Activated naive CD8-positive, alpha-beta T cell (primary cell): ENCODE data around the gene FABP6.
"Not testable (repeated sequence)": the region's sequence is repeated elsewhere in the genome, so short reads cannot be mapped to it uniquely, and the experiment has no call there.

Experiments used
- H3K27ac Mint-ChIP-seq: one replicate; pipeline ENCODE4 v1.8.0; 2021; ENCODE audit warnings: mixed read lengths
- H3K27me3 Mint-ChIP-seq: one replicate; pipeline ENCODE4 v1.8.0; 2021; ENCODE audit warnings: mixed read lengths
- H3K36me3 Mint-ChIP-seq: one replicate; pipeline ENCODE4 v1.8.0; 2021; ENCODE audit warnings: mixed read lengths
- H3K4me1 Mint-ChIP-seq: one replicate; pipeline ENCODE4 v1.8.0; 2021; ENCODE audit warnings: low read depth, mixed read lengths
- H3K4me3 Mint-ChIP-seq: one replicate; pipeline ENCODE4 v1.8.0; 2021; ENCODE audit warnings: mild to moderate bottlenecking, mixed read lengths
- H3K9me3 Mint-ChIP-seq: one replicate; pipeline ENCODE4 v1.8.0; 2021; ENCODE audit warnings: low read depth, mixed read lengths

FABP6 gene, protein sequence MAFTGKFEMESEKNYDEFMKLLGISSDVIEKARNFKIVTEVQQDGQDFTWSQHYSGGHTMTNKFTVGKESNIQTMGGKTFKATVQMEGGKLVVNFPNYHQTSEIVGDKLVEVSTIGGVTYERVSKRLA

DNA sequence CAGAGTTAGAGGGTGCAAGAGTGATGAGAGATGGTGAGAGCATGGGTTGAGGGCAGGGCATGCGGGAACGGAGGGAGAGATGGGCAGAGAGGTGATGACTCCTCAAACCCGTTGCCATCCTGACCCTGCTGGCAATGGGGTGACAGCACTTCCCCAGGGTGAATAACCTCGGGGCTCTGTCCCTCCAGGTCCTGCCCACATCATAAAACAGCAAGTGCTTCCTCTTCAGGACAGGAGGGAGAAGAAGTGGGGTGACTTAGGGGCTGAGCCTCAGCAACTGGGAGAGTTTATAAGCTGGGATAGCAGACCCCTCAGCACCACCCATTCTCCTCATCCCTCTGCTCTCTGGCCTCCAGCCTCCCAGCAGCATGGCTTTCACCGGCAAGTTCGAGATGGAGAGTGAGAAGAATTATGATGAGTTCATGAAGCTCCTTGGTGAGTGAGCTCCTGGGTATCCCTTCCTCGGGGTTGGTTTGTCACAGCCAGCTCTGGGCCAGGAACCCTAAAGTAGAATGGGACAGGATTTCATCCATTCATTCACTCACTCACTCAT lies at the start of gene FABP6:
Gene FABP6 (plus strand): TSS at position 317 of the 553 bp plus-strand sequence. CDS start 52 bp downstream, at position 369.
- H3K4me3 Mint-ChIP-seq = no peak within 1 kb of the TSS
- no peaks in the 10 kb centered on the region for H3K4me1 Mint-ChIP-seq
- H3K9me3 Mint-ChIP-seq = no peaks in the 10 kb centered on the region
- no peak within 1 kb of the TSS for H3K27ac Mint-ChIP-seq
- H3K27me3 Mint-ChIP-seq = no peaks in the 10 kb centered on the region
- no peaks in the 10 kb centered on the region for H3K36me3 Mint-ChIP-seq

DNA sequence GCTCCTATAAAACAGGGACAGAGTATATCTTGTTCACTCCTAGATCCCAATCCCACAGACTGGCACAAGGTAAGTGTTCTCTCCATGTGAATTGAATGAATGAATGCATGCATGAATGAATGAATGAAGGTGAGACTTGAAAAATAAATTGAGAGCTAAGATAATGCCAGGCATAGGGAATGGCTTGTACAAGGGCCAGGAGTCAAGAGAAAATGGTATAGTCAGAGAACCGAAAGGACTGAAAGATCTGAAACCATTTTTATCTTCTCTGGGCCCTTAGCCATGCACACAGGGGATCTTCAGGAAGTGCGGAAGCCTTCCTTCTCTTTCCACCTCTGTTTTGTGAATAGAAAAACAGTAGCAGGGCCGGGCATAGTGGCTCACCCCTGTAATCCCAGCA lies 48.4 kb upstream of the FABP6 start:
- no peak overlapping the region for H3K4me3 Mint-ChIP-seq
- no peak overlapping the region for H3K27ac Mint-ChIP-seq
- peaks cover 7% of the 10 kb centered on the region for H3K27me3 Mint-ChIP-seq
- H3K36me3 Mint-ChIP-seq = no peaks in the 10 kb centered on the region
- H3K9me3 Mint-ChIP-seq = no peaks in the 10 kb centered on the region
- H3K4me1 Mint-ChIP-seq = no peaks in the 10 kb centered on the region

DNA sequence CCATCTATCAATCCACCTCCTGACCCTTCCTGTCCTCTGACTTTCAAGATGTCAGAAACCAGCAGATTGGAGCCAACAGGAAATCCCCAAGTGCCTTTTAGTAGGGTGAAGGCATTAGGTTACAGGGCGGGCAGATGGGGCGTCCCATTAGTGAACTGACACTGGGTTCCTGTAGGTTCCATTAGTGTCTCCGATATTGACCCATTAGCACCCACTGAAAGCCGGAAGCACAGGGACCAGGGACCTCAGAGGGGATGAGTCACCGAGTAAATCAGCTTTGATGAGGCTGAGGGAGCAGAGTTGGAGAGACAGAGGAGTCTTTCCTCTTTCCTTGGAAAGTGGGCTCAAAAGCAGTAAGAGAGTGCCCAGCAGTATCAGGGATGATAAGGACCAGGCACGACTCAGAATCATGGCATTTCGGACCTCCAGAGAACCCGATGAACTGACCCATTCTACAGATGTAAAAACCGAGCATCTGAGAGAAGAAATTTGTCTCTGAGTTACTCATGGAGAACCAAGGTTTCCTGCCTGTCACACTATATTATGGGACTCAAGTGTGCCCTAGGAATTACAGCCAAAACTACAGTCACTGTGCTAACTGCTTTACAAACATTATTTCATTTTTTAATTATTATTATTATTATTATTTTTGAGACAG lies 47.2 kb upstream of the FABP6 start:
- Mint-ChIP-seq H3K9me3 (peaks cover 4% of the 10 kb centered on the region), H3K4me3 (no peak overlapping the region), H3K27ac (no peak overlapping the region), H3K36me3 (peaks cover 6% of the 10 kb centered on the region), H3K27me3 (peaks cover 13% of the 10 kb centered on the region), H3K4me1 (no peaks in the 10 kb centered on the region)

DNA sequence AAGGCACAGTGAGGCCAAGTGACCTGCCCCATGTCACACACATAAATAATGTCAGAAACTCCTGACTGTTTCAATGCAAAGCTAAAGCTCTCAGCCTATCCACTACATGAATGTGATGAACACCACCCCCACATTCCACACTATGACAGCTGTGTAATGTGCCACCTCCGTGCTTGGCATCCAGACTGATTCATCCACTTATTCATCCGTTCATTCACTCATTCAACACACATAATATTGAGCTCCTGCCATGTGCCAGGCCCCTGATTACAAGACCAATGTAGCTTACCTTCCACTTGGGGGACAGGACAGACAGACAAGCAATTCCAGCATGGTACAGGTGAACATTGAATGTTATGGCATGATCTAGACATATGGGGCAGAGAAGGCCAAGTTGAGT lies 46.2 kb upstream of the FABP6 start:
- Mint-ChIP-seq H3K4me1 (no peaks in the 10 kb centered on the region), H3K9me3 (peaks cover 4% of the 10 kb centered on the region), H3K27me3 (peaks cover 15% of the 10 kb centered on the region), H3K27ac (no peak overlapping the region), H3K4me3 (no peak overlapping the region), H3K36me3 (peaks cover 6% of the 10 kb centered on the region)

DNA sequence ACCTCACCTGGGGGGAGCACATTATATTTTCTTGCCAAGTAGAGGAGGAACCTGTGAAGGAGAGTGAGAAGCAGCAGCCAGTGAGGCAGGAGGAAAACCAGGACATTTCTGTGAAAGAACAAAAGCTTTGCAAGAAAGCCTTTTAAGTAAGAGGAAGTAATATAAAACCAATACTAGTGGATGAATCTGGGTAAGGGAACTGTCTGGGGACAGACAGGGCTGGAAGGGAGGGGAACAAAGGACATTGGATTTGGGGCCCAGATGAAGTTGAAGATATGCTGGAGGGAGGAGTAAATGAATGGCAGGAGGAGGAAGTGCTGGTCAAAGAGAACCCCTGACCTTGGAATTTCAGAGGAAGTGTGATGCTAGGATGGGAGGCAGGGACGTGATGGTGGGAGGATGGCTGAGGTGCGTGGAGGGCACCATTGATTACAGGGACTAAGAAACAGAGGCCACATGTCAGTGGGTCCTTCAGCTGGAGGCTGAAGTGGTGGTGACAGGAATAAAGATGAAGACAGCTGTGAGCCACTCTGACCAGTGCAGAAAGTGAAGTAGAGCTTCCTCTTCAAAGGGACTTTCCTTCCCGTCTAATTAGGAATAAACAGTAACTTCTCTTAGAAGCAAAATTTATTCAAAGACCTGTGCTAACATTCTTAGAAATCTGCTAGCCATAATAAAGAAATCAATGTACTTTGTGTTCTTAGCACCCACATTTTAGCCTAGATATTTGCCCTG lies 43.5 kb upstream of the FABP6 start:
- no peak overlapping the region for H3K4me3 Mint-ChIP-seq
- peaks cover 21% of the 10 kb centered on the region for H3K27me3 Mint-ChIP-seq
- H3K4me1 Mint-ChIP-seq = peaks cover 3% of the 10 kb centered on the region
- peaks cover 6% of the 10 kb centered on the region for H3K36me3 Mint-ChIP-seq
- no peak overlapping the region for H3K27ac Mint-ChIP-seq
- H3K9me3 Mint-ChIP-seq = peaks cover 4% of the 10 kb centered on the region

DNA sequence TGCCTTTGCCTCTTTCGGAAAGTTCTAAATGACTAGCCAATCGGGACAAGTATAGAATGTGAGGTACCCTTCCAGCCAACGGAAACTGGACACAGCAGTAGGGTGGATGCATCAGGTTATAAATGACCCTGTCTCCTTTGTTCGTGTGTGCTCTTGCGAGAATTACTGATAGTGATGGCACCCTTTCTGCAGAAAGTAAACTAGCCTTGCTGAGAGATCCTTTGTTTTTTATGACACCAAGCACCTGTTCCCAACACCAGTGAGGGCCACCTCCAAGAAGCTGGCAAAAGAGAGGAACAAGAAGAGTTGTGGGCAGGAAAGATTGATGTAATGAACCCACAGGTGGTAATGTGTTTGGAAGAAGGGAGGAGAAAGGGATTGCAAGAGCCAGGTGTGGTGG lies 42.8 kb upstream of the FABP6 start:
- H3K27me3 Mint-ChIP-seq = peaks cover 21% of the 10 kb centered on the region
- H3K9me3 Mint-ChIP-seq = peaks cover 4% of the 10 kb centered on the region
- peaks cover 6% of the 10 kb centered on the region for H3K36me3 Mint-ChIP-seq
- no peak overlapping the region for H3K27ac Mint-ChIP-seq
- H3K4me3 Mint-ChIP-seq = no peak overlapping the region
- H3K4me1 Mint-ChIP-seq = peaks cover 3% of the 10 kb centered on the region

DNA sequence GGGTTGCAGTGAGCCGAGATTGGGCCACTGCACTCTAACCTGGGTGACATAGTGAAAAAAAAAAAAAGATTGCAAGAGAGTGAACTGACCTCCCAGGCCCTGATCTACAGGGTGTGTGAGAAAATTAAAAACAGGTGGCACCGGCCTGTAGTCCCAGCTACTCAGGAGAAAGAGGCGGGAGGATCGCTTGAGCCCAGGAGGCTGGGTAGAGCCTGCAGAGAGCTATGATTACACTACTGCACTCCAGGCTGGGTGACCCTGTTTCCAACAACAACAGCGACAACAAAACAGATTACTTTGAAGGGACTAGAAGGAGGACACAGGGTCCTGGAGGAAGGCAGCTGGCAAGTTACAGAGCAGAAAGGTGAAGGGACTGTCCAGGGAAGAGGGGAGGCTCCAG lies 42.2 kb upstream of the FABP6 start:
- no peak overlapping the region for H3K4me3 Mint-ChIP-seq
- peaks cover 21% of the 10 kb centered on the region for H3K27me3 Mint-ChIP-seq
- H3K36me3 Mint-ChIP-seq = peaks cover 6% of the 10 kb centered on the region
- H3K4me1 Mint-ChIP-seq = peaks cover 3% of the 10 kb centered on the region
- H3K9me3 Mint-ChIP-seq = peaks cover 4% of the 10 kb centered on the region
- H3K27ac Mint-ChIP-seq = no peak overlapping the region

DNA sequence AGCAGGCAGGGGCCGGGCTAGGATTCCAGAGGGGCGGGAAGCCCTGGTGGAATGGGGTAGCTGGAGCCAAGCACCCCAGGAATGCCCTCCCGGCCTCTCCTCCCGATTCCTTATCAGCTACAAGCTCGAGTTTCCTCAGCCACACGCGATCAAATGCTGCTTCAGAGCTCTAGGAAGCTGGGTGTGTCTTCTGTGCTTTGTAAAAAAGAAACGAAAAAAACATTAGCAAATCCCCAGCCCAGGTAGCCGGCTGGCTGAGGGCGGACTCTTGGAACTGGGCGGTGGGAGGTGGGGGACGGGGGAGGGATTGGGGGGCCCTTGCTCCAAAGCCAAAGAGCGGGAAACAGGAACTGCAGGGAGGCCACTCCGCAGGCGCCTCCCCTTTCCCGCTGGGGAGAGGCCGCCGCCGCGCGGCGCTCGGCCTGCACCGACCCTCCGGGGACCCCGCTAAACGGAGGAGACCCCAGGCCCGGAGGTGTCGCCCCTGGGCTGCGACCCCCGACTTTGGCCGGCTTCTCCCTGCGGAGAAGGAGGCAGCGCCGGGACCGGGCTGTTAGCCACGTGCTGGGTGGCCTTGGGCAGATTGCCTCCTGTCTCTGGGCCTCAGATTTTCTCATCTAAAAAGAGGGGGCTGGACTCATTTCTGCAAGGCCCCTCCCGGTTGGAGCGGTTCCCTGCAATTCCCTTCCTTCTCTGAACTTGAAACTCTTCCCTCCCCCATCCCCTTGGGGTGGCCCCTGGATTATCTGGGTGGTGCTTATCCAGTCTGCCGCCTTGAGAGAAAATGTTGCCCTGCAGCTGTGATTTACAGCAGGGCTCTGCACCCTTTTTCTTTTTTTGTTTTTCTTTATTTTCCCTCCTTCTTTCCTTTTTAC lies 40.9 kb upstream of the FABP6 start:
- no peak overlapping the region for H3K27ac Mint-ChIP-seq

DNA sequence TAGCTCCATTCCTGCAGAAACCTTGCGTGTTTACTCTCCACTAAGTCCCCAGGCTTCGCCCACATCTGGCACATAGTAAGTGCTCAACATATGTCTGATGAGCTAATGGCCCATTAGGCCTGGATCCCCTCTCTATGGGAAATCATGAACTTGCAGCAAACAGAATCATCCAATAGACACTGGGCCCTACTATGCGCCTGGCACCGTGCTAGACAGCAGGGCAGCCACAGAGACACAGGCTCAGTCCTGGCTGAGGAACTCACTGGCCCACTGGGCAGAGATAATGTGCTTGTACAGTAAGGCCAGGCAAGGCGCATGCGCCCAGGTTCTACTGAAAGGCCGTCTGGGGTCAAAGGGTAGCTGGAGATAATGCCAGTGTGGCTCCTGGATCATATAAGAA lies 36.9 kb upstream of the FABP6 start:
- Mint-ChIP-seq H3K4me1 (peaks cover 5% of the 10 kb centered on the region), H3K27me3 (peaks cover 10% of the 10 kb centered on the region), H3K36me3 (no peaks in the 10 kb centered on the region), H3K9me3 (no peaks in the 10 kb centered on the region), H3K4me3 (no peak overlapping the region), H3K27ac (no peak overlapping the region)

More for the DNA sequence above, 40.9 kb upstream of the FABP6 start:
- peaks cover 21% of the 10 kb centered on the region for H3K27me3 Mint-ChIP-seq
- peaks cover 4% of the 10 kb centered on the region for H3K9me3 Mint-ChIP-seq
- peak overlapping the region; percentile 61 for H3K4me3 Mint-ChIP-seq
- H3K36me3 Mint-ChIP-seq = peaks cover 6% of the 10 kb centered on the region
- H3K4me1 Mint-ChIP-seq = peaks cover 5% of the 10 kb centered on the region

DNA sequence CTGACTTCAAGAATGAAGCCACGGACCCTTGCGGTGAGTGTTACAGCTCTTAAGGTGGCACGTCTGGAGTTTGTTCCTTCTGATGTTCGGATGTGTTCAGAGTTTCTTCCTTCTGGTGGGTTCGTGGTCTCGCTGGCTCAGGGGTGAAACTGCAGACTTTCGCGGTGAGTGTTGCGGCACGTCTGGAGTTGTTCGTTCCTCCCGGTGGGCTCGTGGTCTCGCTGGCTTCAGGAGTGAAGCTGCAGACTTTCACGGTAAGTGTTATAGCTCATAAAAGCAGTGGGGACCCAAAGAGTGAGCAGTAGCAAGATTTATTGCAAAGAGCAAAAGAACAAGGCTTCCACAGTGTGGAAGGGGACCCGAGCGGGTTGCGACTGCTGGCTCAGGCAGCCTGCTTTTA lies 36.2 kb upstream of the FABP6 start:
- not testable (repeated sequence) for H3K9me3 Mint-ChIP-seq, H3K27ac Mint-ChIP-seq, H3K4me3 Mint-ChIP-seq, H3K36me3 Mint-ChIP-seq, H3K4me1 Mint-ChIP-seq
- peaks cover 11% of the 10 kb centered on the region for H3K27me3 Mint-ChIP-seq

DNA sequence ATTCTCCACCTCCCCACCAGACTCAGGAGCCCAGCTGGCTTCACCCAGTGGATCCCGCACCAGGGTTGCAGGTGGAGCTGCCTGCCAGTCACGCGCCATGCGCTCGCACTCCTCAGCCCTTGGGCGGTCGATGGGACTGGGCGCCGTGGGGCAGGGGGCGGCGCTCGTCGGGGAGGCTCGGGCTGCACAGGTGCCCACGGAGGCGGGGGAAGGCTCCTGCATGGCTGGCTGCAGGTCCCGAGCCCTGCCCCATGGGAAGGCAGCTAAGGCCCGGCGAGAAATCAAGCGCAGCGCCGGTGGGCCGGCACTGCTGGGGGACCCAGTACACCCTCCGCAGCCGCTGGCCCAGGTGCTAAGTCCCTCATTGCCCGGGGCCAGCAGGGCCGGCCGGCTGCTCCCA lies 35.5 kb upstream of the FABP6 start:
- not testable (repeated sequence) for H3K36me3 Mint-ChIP-seq, H3K27ac Mint-ChIP-seq, H3K4me1 Mint-ChIP-seq, H3K4me3 Mint-ChIP-seq, H3K9me3 Mint-ChIP-seq, H3K27me3 Mint-ChIP-seq

DNA sequence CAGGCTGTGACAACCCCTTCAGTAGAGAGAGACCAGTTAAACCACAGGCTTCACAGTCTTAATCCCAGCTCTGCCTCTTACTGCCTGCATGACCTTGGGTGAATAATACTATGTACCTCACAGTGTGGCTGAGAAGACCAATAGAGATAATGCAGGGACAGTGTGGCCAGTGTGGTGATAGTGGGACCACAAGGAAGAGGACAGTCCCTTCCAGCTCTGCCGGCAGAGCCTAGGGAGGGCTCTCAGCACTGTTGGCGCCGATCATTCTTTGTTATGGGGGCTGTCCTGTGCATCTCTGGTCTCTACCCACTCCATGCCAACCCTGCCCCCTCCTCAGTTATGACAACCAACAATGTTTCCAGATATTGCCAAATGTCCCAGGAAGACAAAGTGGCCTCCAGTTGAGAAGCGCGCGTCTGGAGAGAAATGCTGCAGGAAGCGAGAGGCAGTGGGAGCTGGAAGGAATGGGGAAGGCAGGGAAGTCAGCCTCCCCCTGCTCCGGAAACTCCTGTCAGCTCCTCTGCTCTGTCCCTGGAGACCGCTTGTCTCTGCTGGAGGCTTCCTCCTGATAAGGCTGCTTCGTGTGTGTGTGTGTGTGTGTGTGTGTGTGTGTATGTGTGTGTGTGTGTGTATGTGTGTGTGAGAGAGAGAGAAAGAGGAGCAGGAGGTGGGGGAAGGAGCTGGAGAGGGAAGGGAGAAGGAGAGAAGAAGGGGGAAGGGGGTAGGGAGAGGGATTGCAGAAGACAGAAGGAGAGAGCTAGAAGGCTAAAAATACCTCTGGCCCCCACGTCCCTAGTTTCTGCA lies 31.8 kb upstream of the FABP6 start:
- no peak overlapping the region for H3K27ac Mint-ChIP-seq
- H3K4me3 Mint-ChIP-seq = no peak overlapping the region
- H3K4me1 Mint-ChIP-seq = peaks cover 5% of the 10 kb centered on the region

DNA sequence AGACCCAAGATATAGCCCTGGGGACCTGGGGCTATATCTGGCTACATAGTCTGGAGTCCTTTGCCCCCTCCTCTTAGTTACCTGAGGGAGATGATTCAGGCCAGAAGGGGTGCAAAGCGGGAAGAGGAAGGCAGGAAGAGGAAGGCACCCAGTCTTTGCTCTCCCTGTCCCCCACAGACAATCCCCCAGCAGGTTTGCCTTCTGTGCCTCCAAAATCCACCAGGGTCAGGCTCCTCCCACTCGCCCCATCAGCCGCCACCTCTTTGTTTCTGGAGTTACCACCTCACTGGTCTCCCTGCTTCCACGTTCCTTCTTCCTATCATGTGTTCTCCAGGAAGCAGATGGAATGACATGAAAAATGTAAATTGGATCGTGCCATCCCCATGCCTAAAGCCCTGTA lies 31.2 kb upstream of the FABP6 start:
- Mint-ChIP-seq H3K9me3 (no peaks in the 10 kb centered on the region), H3K4me3 (no peak overlapping the region), H3K4me1 (peaks cover 3% of the 10 kb centered on the region), H3K27ac (no peak overlapping the region), H3K36me3 (no peaks in the 10 kb centered on the region), H3K27me3 (peaks cover 5% of the 10 kb centered on the region)

More for the DNA sequence above, 31.8 kb upstream of the FABP6 start:
- no peaks in the 10 kb centered on the region for H3K36me3 Mint-ChIP-seq
- H3K27me3 Mint-ChIP-seq = peaks cover 5% of the 10 kb centered on the region
- no peaks in the 10 kb centered on the region for H3K9me3 Mint-ChIP-seq

DNA sequence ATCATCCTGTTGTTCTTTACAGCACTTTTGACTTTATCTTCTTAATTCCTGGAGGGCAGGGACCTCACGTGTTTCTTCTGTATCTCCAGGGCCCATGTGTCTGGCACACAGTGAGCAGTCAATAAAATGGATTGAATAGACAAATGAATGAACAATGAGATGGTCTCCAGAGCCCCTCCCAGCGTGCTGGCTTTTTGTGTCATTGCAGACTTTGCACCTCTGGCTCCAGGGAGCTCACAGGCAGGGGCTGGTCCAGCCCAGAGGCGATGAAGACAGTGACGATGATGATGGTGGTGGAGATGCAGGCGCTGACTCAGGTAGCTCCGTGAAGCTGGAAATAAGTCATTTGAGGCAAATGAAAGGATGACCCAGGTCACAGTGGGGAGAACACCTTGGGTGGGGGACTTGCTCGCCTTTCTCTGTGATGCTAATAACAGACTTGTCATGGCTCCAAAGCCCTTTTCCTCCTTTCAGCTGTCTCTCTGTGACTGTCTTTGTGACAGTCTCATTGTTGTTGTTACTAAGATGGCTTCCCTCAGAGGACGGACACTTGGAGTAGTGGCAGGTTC lies 30.4 kb upstream of the FABP6 start:
- H3K27ac Mint-ChIP-seq = no peak overlapping the region
- peak overlapping the region; percentile 71 for H3K4me3 Mint-ChIP-seq
- no peaks in the 10 kb centered on the region for H3K36me3 Mint-ChIP-seq
- peaks cover 2% of the 10 kb centered on the region for H3K4me1 Mint-ChIP-seq
- no peaks in the 10 kb centered on the region for H3K9me3 Mint-ChIP-seq
- peaks cover 5% of the 10 kb centered on the region for H3K27me3 Mint-ChIP-seq
